ENCODE data around the gene APCDD1. TPM values are rescaled to one million over a fixed set of nuclear protein-coding genes. Genes with fewer than 3 reads are reported as not detected.

Gene APCDD1
- total and polyA plus RNA-seq, 2 of the 8 experiments (the other 6 are each of a cell fraction or from before 2014, with no cell fraction given): 2.6 to 3.6 TPM

DNA sequence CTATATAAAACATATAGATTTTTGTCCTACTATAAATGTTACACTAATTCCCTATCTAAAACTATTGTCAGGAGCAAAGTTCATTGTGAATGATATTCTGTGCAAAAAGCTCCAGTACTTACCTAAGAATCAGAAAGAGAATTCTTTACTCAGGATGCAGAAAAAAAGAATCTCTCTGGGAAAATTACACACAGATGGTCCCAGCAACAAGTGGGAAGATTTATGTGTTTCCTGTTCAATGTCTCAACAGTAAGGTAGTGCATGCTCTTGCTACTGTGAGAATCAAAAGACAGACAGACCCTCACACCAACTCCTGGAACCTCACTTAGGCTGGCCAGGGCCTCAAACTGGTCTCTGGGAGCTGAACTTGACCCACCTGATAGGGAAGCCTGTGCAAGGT lies 60.2 kb downstream of the APCDD1 start:
- no peak overlapping the region for H3K27ac ChIP-seq (ENCODE audit: low read depth, low read length)
- DNase-seq (ENCODE audit: low read depth in 1 of 2, low spot score in 2 of 2): no peak
- CTCF ChIA-PET (ENCODE audit: partially characterized antibody): interaction anchor here (1.0 to 1.2 kb wide), 3 partner anchors 22 to 223 kb away, joined by 3 to 4 read pairs (median 3); no protein-coding TSS in a partner anchor
- no peak for TF ChIP-seq SP1 (IDR thresholded peaks at IDR 0.05; ENCODE audit: low read depth, low read length)
- TF ChIP-seq CEBPB (IDR thresholded peaks at IDR 0.05; ENCODE audit: low read depth, low read length): no peak
- TF ChIP-seq SP4 (IDR thresholded peaks at IDR 0.05; ENCODE audit: low read length): no peak
- TF ChIP-seq GTF2F1 (IDR thresholded peaks at IDR 0.05; ENCODE audit: borderline replicate concordance, low read depth, low read length): no peak
- TF ChIP-seq EGR1 (IDR thresholded peaks at IDR 0.05; ENCODE audit: borderline replicate concordance, low read depth, low read length): no peak
- no peak for TF ChIP-seq USF2 (IDR thresholded peaks at IDR 0.05; ENCODE audit: low read length)
- no peak for TF ChIP-seq KDM5A (IDR thresholded peaks at IDR 0.05; ENCODE audit: low read length)

More for the DNA sequence above, 60.2 kb downstream of the APCDD1 start:
- Histone ChIP-seq H3K14ac (ENCODE audit: insufficient read length) (no peak overlapping the region), H4K91ac (replicated peaks; ENCODE audit: insufficient read length, low read length) (no peak overlapping the region), H2BK20ac (ENCODE audit: low read length) (no peak overlapping the region), H3K27me3 (replicated peaks in 1 of 4; ENCODE audit: control insufficient read depth in 3 of 4, extremely low read depth in 1 of 4, insufficient read depth in 3 of 4, low read length in 3 of 4) (0 out of 7 replicates have a peak, but pooled peaks cover 0 to 3% (median 0%) of the 10 kb centered on the region in 4 experiments), H3K36me3 (ENCODE audit: control insufficient read depth in 2 of 4, insufficient read depth in 4 of 4, low read length in 3 of 4) (no peaks in the 10 kb centered on the region), H3K18ac (ENCODE audit: extremely low read depth, low read length) (no peak overlapping the region), H3K79me2 (ENCODE audit: control insufficient read depth in 1 of 2, insufficient read depth in 2 of 2, low read length in 2 of 2) (no peaks in the 10 kb centered on the region), H2BK12ac (ENCODE audit: low read depth, low read length) (no peak overlapping the region), H3K4ac (replicated peaks; ENCODE audit: insufficient read length, low read depth, low read length) (no peak overlapping the region), H3K9me3 (ENCODE audit: insufficient read depth in 2 of 2, low read depth in 1 of 2, low read length in 1 of 2) (peaks cover 0 to 4% of the 10 kb centered on the region in 2 experiments; a peak in 1 of 4 replicates), H2AFZ (ENCODE audit: low read length) (no peak overlapping the region), H2BK5ac (ENCODE audit: low read depth, low read length) (no peak overlapping the region), H3K56ac (replicated peaks; ENCODE audit: insufficient read length, low read depth, low read length) (no peak overlapping the region), H3K4me1 (replicated peaks in 1 of 4; ENCODE audit: control insufficient read depth in 3 of 4, insufficient read depth in 4 of 4, low read length in 3 of 4) (no peaks in the 10 kb centered on the region), H3K79me1 (ENCODE audit: low read depth, low read length) (no peaks in the 10 kb centered on the region), H4K20me1 (replicated peaks in 1 of 2; ENCODE audit: control insufficient read depth in 1 of 2, insufficient read depth in 2 of 2, low read length in 2 of 2) (no peaks in the 10 kb centered on the region), H3K23ac (ENCODE audit: insufficient read length) (no peak overlapping the region), H4K8ac (ENCODE audit: extremely low read depth, insufficient read depth, low read length) (no peak overlapping the region), H2BK120ac (replicated peaks; ENCODE audit: low read depth, low read length) (no peak overlapping the region), H2BK15ac (ENCODE audit: low read length) (no peak overlapping the region), H4K5ac (ENCODE audit: insufficient read length, low read depth, low read length) (no peak overlapping the region), H3K23me2 (ENCODE audit: low read depth, low read length) (peaks cover 2% of the 10 kb centered on the region; the same call in 1 of the 2 replicates), H2AK5ac (ENCODE audit: low read depth, low read length) (no peak overlapping the region), H3K9ac (replicated peaks in 1 of 4; ENCODE audit: extremely low read depth in 1 of 4, low read depth in 3 of 4, low read length in 3 of 4) (no peak overlapping the region), H3K4me3 (ENCODE audit: extremely low read depth in 1 of 4, insufficient read depth in 2 of 4, low read depth in 3 of 4, low read length in 4 of 4) (no peak overlapping the region), H3K4me2 (ENCODE audit: insufficient read depth in 1 of 2, low read depth in 2 of 2, low read length in 2 of 2) (no peak overlapping the region)
- FAIRE-seq: no peak
- POLR2A ChIA-PET (ENCODE audit: partially characterized antibody): interaction anchor here (1.6 kb wide), 1 partner anchor 11 kb away, joined by 4 read pairs; the partner anchor contains the start of gene NAPG

Data from H1 (cell line).